Activated CD4-positive, CD25-positive, alpha-beta regulatory T cell treated with anti-CD3 and anti-CD28 coated beads, Interleukin-2, amount 50 U/mL, for 24 hours (primary cell): ENCODE results near the gene TNFSF13.
"Not testable (repeated sequence)": the region's sequence is repeated elsewhere in the genome, so short reads cannot be mapped to it uniquely, and the experiment has no call there.

Experiments used
- ATAC-seq, 2 donors: fragments of 150-1000 bp; cut with Tn5 transposase; one replicate each; pipeline ENCODE4 v1.10.0; 2021; ENCODE audit warnings: mild to moderate bottlenecking in 1 of 2, moderate library complexity in 1 of 2

Gene TNFSF13

GRCh38 chr17:7592422-7593021 lies 34.0 kb downstream of the TNFSF13 start:
- no peak for ATAC-seq

GRCh38 chr17:7593296-7593695 lies 34.7 kb downstream of the TNFSF13 start:
- no peak for ATAC-seq

- ATAC-seq, result not testable (repeated sequence)
These were observed 39.0 kb downstream of the TNFSF13 start for GRCh38 chr17:7597561-7597960.

GRCh38 chr17:7606280-7606679 lies 47.7 kb downstream of the TNFSF13 start:
- ATAC-seq, result no peak

GRCh38 chr17:7610641-7611040 lies 52.1 kb downstream of the TNFSF13 start:
- no peak for ATAC-seq
